ENCODE measurements around the gene HTR3C.

HTR3C gene

GRCh38 chr3:184058029-184058428 lies 5.2 kb downstream of the HTR3C start:
- DNase-seq (ENCODE audit: low read depth in 1 of 2, low spot score in 1 of 2), result no peak
- H3K27ac ChIP-seq (replicated peaks), result no peak overlapping the region
- no peak overlapping the region for H3K4me3 ChIP-seq (replicated peaks; ENCODE audit: insufficient read depth, low read length)
- TF ChIP-seq POLR2AphosphoS5 (IDR thresholded peaks at IDR 0.05; ENCODE audit: low read depth) (no peak), GABPA (IDR thresholded peaks at IDR 0.05; ENCODE audit: low read depth) (no peak), SPI1 (IDR thresholded peaks at IDR 0.05; ENCODE audit: borderline replicate concordance, low read depth) (no peak), CTCF (IDR thresholded peaks at IDR 0.05; ENCODE audit: insufficient read depth, low read length) (no peak)
- TF ChIP-seq, protein P1, sequence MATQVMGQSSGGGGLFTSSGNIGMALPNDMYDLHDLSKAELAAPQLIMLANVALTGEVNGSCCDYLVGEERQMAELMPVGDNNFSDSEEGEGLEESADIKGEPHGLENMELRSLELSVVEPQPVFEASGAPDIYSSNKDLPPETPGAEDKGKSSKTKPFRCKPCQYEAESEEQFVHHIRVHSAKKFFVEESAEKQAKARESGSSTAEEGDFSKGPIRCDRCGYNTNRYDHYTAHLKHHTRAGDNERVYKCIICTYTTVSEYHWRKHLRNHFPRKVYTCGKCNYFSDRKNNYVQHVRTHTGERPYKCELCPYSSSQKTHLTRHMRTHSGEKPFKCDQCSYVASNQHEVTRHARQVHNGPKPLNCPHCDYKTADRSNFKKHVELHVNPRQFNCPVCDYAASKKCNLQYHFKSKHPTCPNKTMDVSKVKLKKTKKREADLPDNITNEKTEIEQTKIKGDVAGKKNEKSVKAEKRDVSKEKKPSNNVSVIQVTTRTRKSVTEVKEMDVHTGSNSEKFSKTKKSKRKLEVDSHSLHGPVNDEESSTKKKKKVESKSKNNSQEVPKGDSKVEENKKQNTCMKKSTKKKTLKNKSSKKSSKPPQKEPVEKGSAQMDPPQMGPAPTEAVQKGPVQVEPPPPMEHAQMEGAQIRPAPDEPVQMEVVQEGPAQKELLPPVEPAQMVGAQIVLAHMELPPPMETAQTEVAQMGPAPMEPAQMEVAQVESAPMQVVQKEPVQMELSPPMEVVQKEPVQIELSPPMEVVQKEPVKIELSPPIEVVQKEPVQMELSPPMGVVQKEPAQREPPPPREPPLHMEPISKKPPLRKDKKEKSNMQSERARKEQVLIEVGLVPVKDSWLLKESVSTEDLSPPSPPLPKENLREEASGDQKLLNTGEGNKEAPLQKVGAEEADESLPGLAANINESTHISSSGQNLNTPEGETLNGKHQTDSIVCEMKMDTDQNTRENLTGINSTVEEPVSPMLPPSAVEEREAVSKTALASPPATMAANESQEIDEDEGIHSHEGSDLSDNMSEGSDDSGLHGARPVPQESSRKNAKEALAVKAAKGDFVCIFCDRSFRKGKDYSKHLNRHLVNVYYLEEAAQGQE (IDR thresholded peaks at IDR 0.05; ENCODE audit: insufficient replicate concordance, low read depth), result no peak
- no peaks in the 10 kb centered on the region for H3K27me3 ChIP-seq (ENCODE audit: insufficient read depth, poor library complexity, severe bottlenecking)

- no peak overlapping the region for H3K27ac ChIP-seq (replicated peaks)
- TF ChIP-seq CTCF (IDR thresholded peaks at IDR 0.05; ENCODE audit: insufficient read depth, low read length) (no peak), POLR2AphosphoS5 (IDR thresholded peaks at IDR 0.05; ENCODE audit: low read depth) (no peak), SPI1 (IDR thresholded peaks at IDR 0.05; ENCODE audit: borderline replicate concordance, low read depth) (no peak), GABPA (IDR thresholded peaks at IDR 0.05; ENCODE audit: low read depth) (no peak)
- TF ChIP-seq, protein P1 (IDR thresholded peaks at IDR 0.05; ENCODE audit: insufficient replicate concordance, low read depth), result no peak
- no peaks in the 10 kb centered on the region for H3K27me3 ChIP-seq (ENCODE audit: insufficient read depth, poor library complexity, severe bottlenecking)
- DNase-seq (ENCODE audit: low read depth in 1 of 2, low spot score in 1 of 2), result no peak
- H3K4me3 ChIP-seq (replicated peaks; ENCODE audit: insufficient read depth, low read length), result no peak overlapping the region
These were observed 6.6 kb downstream of the HTR3C start for GRCh38 chr3:184059424-184059823.

DNA sequence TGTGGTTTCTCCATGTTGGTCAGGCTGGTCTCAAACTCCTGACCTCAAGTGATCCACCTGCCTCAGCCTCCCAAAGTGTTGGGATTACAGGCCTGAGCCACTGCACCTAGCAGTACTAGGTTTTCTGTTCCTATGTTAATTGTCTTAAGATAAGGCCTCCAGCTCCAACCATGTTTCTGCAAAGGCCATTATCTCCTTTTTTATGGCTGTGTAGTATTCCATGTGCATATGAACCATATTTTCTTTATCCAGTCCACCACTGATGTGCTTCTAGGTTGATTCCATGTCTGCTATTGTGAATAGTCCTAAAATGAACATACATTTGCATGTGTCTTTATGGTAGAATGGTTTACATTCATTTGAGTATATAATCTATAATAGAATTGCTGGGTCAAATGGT lies 9.8 kb downstream of the HTR3C start:
- DNase-seq (ENCODE audit: low read depth in 1 of 2, low spot score in 1 of 2), result no peak
- Histone ChIP-seq H3K27me3 (ENCODE audit: insufficient read depth, poor library complexity, severe bottlenecking) (no peaks in the 10 kb centered on the region), H3K27ac (replicated peaks) (no peak overlapping the region), H3K4me3 (replicated peaks; ENCODE audit: insufficient read depth, low read length) (no peak overlapping the region)
- TF ChIP-seq GABPA (IDR thresholded peaks at IDR 0.05; ENCODE audit: low read depth), result no peak
- TF ChIP-seq, protein P1 (IDR thresholded peaks at IDR 0.05; ENCODE audit: insufficient replicate concordance, low read depth), result no peak
- no peak for TF ChIP-seq CTCF (IDR thresholded peaks at IDR 0.05; ENCODE audit: insufficient read depth, low read length)
- no peak for TF ChIP-seq SPI1 (IDR thresholded peaks at IDR 0.05; ENCODE audit: borderline replicate concordance, low read depth)
- TF ChIP-seq POLR2AphosphoS5 (IDR thresholded peaks at IDR 0.05; ENCODE audit: low read depth), result no peak
